Measurements from ENCODE around the gene CCDC110. TPM values are rescaled to one million over a fixed set of nuclear protein-coding genes. Genes with fewer than 3 reads are reported as not detected.
"Not testable (repeated sequence)": the region's sequence is repeated elsewhere in the genome, so short reads cannot be mapped to it uniquely, and the experiment has no call there.

Gene CCDC110
- total RNA-seq: 1 to 10 TPM; 1.3 to 1.4 TPM
- under 1 TPM; 0.27 to 0.97 (median 0.47) TPM for polyA plus RNA-seq
- total RNA-seq: 0 to 1.9 (median 0.76) reads per million in 6 experiments

- POLR2A ChIA-PET: interaction anchor here (1.7 to 1.8 kb wide), 2 partner anchors 45 to 75 kb away, joined by 6 to 8 read pairs; partner anchors contain the start of genes ANKRD37, LRP2BP and UFSP2
- peak; percentile 82 to 86 for ATAC-seq
- peak within 1 kb of the TSS; percentile 31 to 92 (median 88) for H3K27ac Mint-ChIP-seq
- peak within 1 kb of the TSS; percentile 82 to 96 (median 92) for H3K4me3 Mint-ChIP-seq
- H3K27me3 Mint-ChIP-seq: peaks cover 0 to 6% (median 3%) of the 10 kb centered on the region in 5 donors
- H3K4me1 Mint-ChIP-seq: peaks cover 10 to 21% (median 16%) of the 10 kb centered on the region in 4 donors
- DNase-seq: peak; percentile 75 to 95 (median 86)
- H3K36me3 Mint-ChIP-seq: no peaks in the 10 kb centered on the region
- H3K9me3 Mint-ChIP-seq: no peaks in the 10 kb centered on the region
Measured at GRCh38 chr4:185471235-185472102, at the start of gene CCDC110. TSS of gene CCDC110 (minus strand) at chr4:185471733. CDS start at chr4:185471683, 50 bp downstream.

DNA sequence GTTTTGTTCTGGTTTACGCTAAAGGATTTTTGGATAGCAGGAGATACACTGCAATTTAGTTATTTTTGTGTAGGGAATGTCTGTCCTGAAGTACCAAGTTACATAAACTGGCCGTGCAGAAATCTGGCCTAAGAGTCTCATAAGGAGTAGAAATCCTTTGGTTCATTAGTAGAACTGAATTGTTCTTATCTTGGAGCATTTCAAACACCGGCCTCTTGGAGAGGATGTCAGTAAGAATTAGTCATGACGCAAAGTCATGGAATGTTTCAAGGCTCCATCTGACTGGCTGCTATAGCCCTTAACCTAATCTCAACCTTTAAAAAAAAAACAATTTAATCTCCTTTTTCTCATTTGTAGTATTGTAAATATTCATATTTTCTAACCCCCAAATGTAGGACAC lies 48.6 kb upstream of the CCDC110 start:
- no peak for DNase-seq
- Mint-ChIP-seq H3K27ac (no peak overlapping the region), H3K4me3 (no peak overlapping the region), H3K36me3 (no peaks in the 10 kb centered on the region), H3K27me3 (peaks cover 5 to 24% (median 11%) of the 10 kb centered on the region in 5 donors), H3K9me3 (no peaks in the 10 kb centered on the region), H3K4me1 (no peaks in the 10 kb centered on the region)
- no peak for ATAC-seq
- POLR2A ChIA-PET: no interaction called here

DNA sequence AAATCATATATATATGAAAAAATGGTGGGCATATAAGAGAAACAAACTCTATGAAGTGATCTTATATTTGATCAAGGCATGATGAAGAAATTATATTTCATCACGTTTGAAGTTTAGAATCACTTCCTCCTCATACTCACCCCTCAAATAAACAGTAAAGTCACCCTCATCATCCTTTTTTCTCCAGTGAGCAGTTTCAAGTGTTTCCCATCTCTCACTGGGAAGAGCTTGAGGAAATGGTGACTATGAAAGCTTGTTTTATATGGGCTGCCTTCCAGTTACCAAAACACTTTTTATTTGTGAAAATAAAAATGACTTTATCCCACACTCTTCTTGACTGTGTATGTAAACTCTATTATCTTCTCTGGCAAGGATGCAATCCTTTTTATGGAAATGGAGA lies 47.0 kb upstream of the CCDC110 start:
- Mint-ChIP-seq H3K4me3 (no peak overlapping the region), H3K36me3 (no peaks in the 10 kb centered on the region), H3K9me3 (no peaks in the 10 kb centered on the region), H3K27me3 (peaks cover 15 to 32% (median 19%) of the 10 kb centered on the region in 5 donors), H3K4me1 (peaks cover 4 to 8% (median 4%) of the 10 kb centered on the region in 4 donors), H3K27ac (no peak overlapping the region)
- no peak for DNase-seq
- POLR2A ChIA-PET: no interaction called here
- no peak for ATAC-seq

DNA sequence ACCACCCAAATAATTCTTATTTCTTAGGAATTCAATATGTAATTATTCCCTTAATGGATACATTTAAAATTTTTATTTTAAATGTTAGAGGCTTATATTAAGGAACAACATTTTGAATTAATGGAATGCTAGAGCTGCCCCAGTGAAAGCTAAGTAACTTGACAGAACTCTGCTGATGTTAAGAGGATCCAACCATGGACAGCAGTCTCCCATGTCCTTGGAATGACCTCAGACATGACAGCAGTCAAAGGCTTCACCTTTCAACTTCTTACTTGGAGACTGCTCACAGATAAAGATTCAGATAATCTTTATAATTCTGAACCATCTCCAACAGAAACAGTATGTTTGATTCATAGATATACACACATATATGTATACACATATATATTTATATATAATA lies 46.5 kb upstream of the CCDC110 start:
- no peaks in the 10 kb centered on the region for H3K9me3 Mint-ChIP-seq
- H3K27ac Mint-ChIP-seq: no peak overlapping the region
- H3K36me3 Mint-ChIP-seq: no peaks in the 10 kb centered on the region
- DNase-seq (no peak), ATAC-seq (no peak)
- no peak overlapping the region for H3K4me3 Mint-ChIP-seq
- POLR2A ChIA-PET: no interaction called here
- peaks cover 15 to 35% (median 22%) of the 10 kb centered on the region in 5 donors for H3K27me3 Mint-ChIP-seq
- peaks cover 6 to 12% (median 9%) of the 10 kb centered on the region in 4 donors for H3K4me1 Mint-ChIP-seq

- no peaks in the 10 kb centered on the region for H3K36me3 Mint-ChIP-seq
- peaks cover 11 to 17% (median 14%) of the 10 kb centered on the region in 4 donors for H3K4me1 Mint-ChIP-seq
- POLR2A ChIA-PET: no interaction called here
- H3K4me3 Mint-ChIP-seq: no peak overlapping the region
- H3K27me3 Mint-ChIP-seq: peaks cover 22 to 55% (median 40%) of the 10 kb centered on the region in 5 donors
- no peak for ATAC-seq
- no peaks in the 10 kb centered on the region for H3K9me3 Mint-ChIP-seq
- DNase-seq: no peak
- no peak overlapping the region for H3K27ac Mint-ChIP-seq
Measured at GRCh38 chr4:185515248-185515647, 43.7 kb upstream of the CCDC110 start.

DNA sequence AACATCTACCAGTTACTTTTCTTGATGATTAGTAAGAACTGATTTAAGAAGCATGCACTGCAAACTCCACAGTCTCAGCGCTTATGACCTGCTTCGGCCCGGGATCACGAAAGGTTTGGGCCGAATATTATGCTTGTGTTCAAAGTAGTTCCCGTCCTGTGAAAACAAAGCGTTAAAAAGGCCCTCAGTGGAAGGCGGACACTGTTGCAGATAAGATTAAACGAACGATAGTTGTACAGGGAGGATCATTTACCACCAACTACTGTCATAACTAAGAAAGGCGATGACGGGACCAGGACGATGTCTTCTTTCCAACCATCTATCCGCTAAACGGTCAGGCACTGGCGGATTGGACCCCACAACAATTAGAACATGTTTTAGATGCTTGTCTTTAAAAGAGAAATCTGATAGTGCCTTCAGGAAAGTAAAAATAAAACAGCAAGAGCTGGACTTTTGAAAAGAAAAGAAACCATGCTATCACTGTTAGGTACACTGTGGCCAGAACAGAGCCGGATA lies 42.7 kb upstream of the CCDC110 start:
- Mint-ChIP-seq H3K36me3 (no peaks in the 10 kb centered on the region), H3K27ac (no peak overlapping the region), H3K27me3 (peaks cover 23 to 64% (median 42%) of the 10 kb centered on the region in 5 donors), H3K9me3 (no peaks in the 10 kb centered on the region), H3K4me3 (peak overlapping the region in 3 of 10 donors; percentile 24 to 75 (median 60)), H3K4me1 (peaks cover 11 to 17% (median 14%) of the 10 kb centered on the region in 4 donors)
- no peak for ATAC-seq
- DNase-seq: no peak
- POLR2A ChIA-PET: no interaction called here

GRCh38 chr4:185513489-185514181 lies 42.1 kb upstream of the CCDC110 start:
- H3K9me3 Mint-ChIP-seq: no peaks in the 10 kb centered on the region
- POLR2A ChIA-PET: interaction anchor here (0.5 kb wide), 1 partner anchor 307 kb away, joined by 5 read pairs; no protein-coding TSS in a partner anchor
- peaks cover 11 to 17% (median 14%) of the 10 kb centered on the region in 4 donors for H3K4me1 Mint-ChIP-seq
- peak; percentile 30 to 72 for ATAC-seq
- peak overlapping the region; percentile 5 to 75 (median 50) for H3K4me3 Mint-ChIP-seq
- DNase-seq: peak in 4 of 10 donors; percentile 3 to 20 (median 8)
- H3K27me3 Mint-ChIP-seq: peaks cover 21 to 62% (median 43%) of the 10 kb centered on the region in 5 donors
- peak overlapping the region in 1 of 10 donors; percentile 26 for H3K27ac Mint-ChIP-seq
- no peaks in the 10 kb centered on the region for H3K36me3 Mint-ChIP-seq

- H3K4me3 Mint-ChIP-seq: peak overlapping the region in 2 of 10 donors; percentile 60 to 75
- no peak overlapping the region for H3K27ac Mint-ChIP-seq
- H3K9me3 Mint-ChIP-seq: no peaks in the 10 kb centered on the region
- H3K27me3 Mint-ChIP-seq: peaks cover 23 to 68% (median 49%) of the 10 kb centered on the region in 5 donors
- POLR2A ChIA-PET: no interaction called here
- no peak for DNase-seq
- no peaks in the 10 kb centered on the region for H3K36me3 Mint-ChIP-seq
- peaks cover 12 to 17% (median 15%) of the 10 kb centered on the region in 4 donors for H3K4me1 Mint-ChIP-seq
- ATAC-seq: no peak
Measured at GRCh38 chr4:185512516-185512915, 41.0 kb upstream of the CCDC110 start.

DNA sequence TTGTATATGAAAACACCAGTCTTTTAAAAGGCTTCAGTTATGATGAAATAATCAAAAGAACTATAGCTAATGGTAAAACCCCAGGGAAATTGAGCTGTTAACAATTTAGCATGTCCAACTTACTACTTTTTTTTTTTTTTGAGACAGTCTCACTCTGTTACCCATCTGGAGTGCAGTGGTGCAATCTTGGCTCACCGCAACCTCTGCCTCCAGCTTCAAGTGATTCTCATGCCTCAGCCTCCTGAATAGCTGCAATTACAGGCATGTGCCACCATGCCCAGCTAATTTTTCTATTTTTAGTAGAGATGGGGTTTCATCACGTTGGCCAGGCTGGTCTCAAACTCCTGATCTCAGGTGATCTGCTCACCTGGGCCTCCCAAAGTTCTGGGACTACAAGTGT lies 39.7 kb upstream of the CCDC110 start:
- H3K4me1 Mint-ChIP-seq: peaks cover 12 to 17% (median 15%) of the 10 kb centered on the region in 4 donors
- DNase-seq, H3K27ac Mint-ChIP-seq, H3K4me3 Mint-ChIP-seq, POLR2A ChIA-PET, ATAC-seq, H3K9me3 Mint-ChIP-seq, H3K36me3 Mint-ChIP-seq: not testable (repeated sequence)
- peaks cover 24 to 65% (median 49%) of the 10 kb centered on the region in 5 donors for H3K27me3 Mint-ChIP-seq

DNA sequence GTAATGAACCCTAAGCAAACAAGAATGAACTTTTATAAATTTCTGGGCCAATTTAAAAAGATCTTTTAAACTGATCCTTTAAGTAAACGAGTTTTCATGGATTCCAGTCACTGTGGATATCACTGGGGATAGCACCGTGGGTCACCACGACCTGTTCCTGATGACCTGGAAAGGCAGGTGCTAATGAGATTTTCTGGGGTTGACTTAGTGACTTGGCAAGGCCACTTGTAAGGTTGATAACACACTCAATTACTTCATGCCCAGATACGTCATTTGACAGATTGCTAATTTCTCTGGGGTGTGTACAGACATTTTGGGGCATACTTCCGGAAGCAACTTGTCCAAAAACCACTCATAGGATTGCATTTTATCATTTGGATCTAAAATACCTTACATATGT lies 39.3 kb upstream of the CCDC110 start:
- Mint-ChIP-seq H3K27me3 (peaks cover 24 to 67% (median 52%) of the 10 kb centered on the region in 5 donors), H3K36me3 (no peaks in the 10 kb centered on the region), H3K4me3 (no peak overlapping the region), H3K9me3 (no peaks in the 10 kb centered on the region), H3K27ac (no peak overlapping the region), H3K4me1 (peaks cover 12 to 17% (median 15%) of the 10 kb centered on the region in 4 donors)
- POLR2A ChIA-PET: no interaction called here
- DNase-seq: no peak
- ATAC-seq: no peak

DNA sequence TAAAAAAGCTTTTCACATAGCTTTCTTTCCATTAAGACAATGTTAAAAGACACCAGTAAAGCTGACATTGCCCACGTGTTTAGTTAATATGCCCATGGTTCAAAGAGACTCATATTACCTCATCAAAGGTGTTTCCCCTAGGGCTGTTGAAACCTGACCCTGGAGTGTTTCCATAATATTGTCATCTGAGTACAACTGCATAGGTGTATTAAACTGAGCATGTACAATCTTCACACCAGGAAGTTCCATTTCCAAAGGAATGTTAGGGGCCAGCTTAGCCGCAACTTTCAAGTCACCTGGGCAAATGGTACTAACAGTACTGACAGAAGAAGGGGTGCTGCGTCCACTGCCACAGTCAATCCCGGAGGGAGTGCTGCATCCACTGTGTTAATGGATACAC lies 36.6 kb upstream of the CCDC110 start:
- H3K27ac Mint-ChIP-seq: no peak overlapping the region
- POLR2A ChIA-PET: no interaction called here
- DNase-seq: no peak
- ATAC-seq: no peak
- H3K4me3 Mint-ChIP-seq: no peak overlapping the region
- no peaks in the 10 kb centered on the region for H3K36me3 Mint-ChIP-seq
- peaks cover 5 to 8% (median 7%) of the 10 kb centered on the region in 4 donors for H3K4me1 Mint-ChIP-seq
- peaks cover 0 to 2% (median 0%) of the 10 kb centered on the region in 9 donors for H3K9me3 Mint-ChIP-seq
- H3K27me3 Mint-ChIP-seq: peaks cover 15 to 61% (median 44%) of the 10 kb centered on the region in 5 donors

DNA sequence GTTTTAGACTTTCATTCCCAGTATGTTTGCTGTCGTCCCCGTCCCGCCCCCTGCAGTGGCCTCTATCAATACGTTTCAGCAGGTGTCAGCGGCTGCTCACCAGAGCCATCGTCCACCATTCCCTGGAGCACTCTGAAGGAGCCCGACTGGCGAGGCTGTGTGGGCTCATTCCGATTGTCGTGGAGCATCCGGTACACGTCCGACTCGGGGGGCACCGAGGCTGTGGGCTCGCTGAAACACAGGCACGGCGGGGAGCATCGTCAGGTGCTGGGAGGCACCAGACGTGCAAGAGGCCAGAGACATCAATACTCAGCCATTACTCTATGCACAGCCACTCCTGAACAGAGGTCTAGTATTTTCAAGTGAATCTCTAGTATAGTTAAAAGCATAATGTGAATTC lies 34.9 kb upstream of the CCDC110 start:
- no peaks in the 10 kb centered on the region for H3K36me3 Mint-ChIP-seq
- peaks cover 10 to 44% (median 34%) of the 10 kb centered on the region in 5 donors for H3K27me3 Mint-ChIP-seq
- no peak for ATAC-seq
- H3K4me1 Mint-ChIP-seq: peaks cover 0 to 2% (median 0%) of the 10 kb centered on the region in 4 donors
- no peak for DNase-seq
- no peak overlapping the region for H3K4me3 Mint-ChIP-seq
- no peak overlapping the region for H3K27ac Mint-ChIP-seq
- POLR2A ChIA-PET: no interaction called here
- H3K9me3 Mint-ChIP-seq: peaks cover 0 to 2% (median 0%) of the 10 kb centered on the region in 9 donors
